ENCODE measurements around the gene PHLDA2.

PHLDA2 gene

DNA sequence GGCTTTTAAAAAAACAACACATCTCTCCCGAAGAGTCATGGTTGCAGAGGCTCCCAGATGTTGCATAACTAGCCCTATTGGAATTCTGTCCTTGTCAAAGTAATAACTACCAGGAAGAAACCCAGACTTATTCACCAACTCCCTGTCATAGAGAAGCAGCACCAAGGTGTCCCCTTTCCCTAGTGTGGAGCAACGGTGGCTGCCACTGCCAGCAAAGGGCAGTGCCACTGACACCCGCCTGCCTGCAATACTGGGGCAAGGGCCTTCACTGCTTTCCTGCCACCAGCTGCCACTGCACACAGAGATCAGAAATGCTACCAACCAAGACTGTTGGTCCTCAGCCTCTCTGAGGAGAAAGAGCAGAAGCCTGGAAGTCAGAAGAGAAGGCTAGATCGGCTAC, 35.6 kb upstream of the PHLDA2 start:
- DNase-seq (ENCODE audit: low read depth) = no peak
- TF ChIP-seq, protein P1, sequence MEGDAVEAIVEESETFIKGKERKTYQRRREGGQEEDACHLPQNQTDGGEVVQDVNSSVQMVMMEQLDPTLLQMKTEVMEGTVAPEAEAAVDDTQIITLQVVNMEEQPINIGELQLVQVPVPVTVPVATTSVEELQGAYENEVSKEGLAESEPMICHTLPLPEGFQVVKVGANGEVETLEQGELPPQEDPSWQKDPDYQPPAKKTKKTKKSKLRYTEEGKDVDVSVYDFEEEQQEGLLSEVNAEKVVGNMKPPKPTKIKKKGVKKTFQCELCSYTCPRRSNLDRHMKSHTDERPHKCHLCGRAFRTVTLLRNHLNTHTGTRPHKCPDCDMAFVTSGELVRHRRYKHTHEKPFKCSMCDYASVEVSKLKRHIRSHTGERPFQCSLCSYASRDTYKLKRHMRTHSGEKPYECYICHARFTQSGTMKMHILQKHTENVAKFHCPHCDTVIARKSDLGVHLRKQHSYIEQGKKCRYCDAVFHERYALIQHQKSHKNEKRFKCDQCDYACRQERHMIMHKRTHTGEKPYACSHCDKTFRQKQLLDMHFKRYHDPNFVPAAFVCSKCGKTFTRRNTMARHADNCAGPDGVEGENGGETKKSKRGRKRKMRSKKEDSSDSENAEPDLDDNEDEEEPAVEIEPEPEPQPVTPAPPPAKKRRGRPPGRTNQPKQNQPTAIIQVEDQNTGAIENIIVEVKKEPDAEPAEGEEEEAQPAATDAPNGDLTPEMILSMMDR (IDR thresholded peaks at IDR 0.05; ENCODE audit: low read length, missing control alignments) = no peak
- no peak overlapping the region for H3K4me3 ChIP-seq (replicated peaks; ENCODE audit: low read depth, low read length)

DNA sequence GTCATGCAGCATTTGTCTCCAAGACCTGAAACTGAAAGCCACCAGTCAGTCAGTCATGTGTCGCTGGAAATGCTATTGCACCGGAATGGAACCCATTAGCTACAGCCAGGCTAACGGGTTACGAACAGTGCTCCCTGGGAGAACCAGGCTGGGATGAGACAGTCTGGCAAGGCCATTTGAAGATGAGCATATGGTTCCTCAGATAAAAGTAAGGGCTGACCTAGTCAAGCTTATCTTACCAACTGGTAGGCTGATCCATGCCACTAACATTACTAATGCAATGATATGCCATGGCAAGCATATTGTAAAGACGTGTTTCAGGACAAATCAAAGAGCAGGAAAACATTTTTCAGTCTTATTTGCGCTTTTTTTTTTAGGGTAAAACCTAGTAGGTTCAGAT, 34.5 kb upstream of the PHLDA2 start:
- TF ChIP-seq, protein P1 (IDR thresholded peaks at IDR 0.05; ENCODE audit: low read length, missing control alignments) = no peak

DNA sequence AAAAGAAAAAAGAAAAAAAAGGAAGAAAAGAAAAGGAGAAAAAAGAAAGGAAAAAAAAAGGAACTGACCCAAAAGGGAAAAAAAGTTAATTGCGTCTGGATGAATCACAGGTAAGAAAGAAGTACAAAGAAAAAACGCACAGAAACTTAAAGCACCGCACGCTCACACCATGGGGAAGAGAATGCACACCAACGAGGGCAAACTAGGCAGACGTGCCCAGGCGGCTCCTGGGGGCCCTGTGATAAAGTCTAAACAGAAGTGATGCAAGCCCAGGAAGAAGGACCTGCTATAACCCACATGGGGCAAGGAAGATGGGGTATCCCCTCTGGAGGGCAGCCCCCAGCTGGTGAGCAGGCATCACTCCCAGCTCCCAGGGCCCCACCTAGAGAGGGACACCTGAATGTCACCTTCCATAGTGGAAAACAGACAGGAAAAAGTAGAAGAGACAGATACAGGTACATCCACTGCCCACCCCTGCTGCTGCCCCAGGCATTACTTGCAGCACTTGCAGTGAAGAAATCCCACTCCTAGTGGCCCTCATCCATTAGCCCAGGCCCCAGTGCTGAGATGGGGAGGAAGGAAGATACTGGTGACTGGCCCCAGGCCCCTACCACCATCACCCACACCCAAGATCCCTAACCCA, 34.0 kb upstream of the PHLDA2 start:
- TF ChIP-seq, protein P1 (IDR thresholded peaks at IDR 0.05; ENCODE audit: low read length, missing control alignments) = no peak
- H3K4me3 ChIP-seq (replicated peaks; ENCODE audit: low read depth, low read length) = no peak overlapping the region
- DNase-seq (ENCODE audit: low read depth) = no peak

More for the DNA sequence above, 34.5 kb upstream of the PHLDA2 start:
- H3K4me3 ChIP-seq (replicated peaks; ENCODE audit: low read depth, low read length) = no peak overlapping the region
- DNase-seq (ENCODE audit: low read depth) = no peak

DNA sequence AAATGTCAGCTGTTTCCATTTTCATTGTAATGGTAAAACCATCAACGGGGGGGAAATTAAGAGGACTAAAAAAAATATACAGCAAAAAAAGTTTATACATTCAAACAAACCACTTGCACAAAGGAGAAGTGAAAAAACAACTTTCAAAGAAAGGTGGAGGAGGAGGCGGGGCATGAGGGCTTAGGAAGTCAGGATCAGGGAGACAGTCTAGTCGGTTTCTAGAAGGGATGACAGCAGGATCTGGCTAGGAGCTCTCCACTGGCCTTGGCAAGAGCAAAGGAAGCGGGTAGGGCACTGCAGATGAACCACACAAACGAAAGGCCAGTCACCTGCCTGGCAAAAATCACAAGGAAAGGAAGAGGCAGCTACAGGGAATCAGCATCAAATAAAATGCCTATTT, 31.9 kb upstream of the PHLDA2 start:
- TF ChIP-seq, protein P1 (IDR thresholded peaks at IDR 0.05; ENCODE audit: low read length, missing control alignments) = no peak
- no peak for DNase-seq (ENCODE audit: low read depth)
- H3K4me3 ChIP-seq (replicated peaks; ENCODE audit: low read depth, low read length) = no peak overlapping the region

DNA sequence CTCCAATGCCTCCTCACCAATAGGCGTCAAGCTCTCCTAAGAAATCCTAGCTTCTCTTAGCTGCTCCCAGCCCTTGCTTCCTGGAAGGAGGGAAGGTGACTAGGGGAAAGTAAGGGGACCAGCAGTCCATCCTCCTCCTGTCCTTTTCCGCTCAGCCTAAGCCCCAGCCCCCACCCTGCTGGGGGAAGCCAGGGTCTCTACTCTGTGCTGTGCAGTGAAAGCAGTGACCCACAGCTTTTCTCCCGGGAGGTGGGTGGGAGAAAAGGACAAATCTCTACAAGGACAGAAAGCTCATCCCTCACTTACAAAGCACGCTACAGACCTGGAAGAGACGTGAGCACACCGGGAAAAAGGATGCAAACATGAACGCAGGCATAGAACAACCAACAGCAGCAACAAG, 30.9 kb upstream of the PHLDA2 start:
- TF ChIP-seq, protein P1 (IDR thresholded peaks at IDR 0.05; ENCODE audit: low read length, missing control alignments) = no peak
- no peak for DNase-seq (ENCODE audit: low read depth)
- H3K4me3 ChIP-seq (replicated peaks; ENCODE audit: low read depth, low read length) = no peak overlapping the region

DNA sequence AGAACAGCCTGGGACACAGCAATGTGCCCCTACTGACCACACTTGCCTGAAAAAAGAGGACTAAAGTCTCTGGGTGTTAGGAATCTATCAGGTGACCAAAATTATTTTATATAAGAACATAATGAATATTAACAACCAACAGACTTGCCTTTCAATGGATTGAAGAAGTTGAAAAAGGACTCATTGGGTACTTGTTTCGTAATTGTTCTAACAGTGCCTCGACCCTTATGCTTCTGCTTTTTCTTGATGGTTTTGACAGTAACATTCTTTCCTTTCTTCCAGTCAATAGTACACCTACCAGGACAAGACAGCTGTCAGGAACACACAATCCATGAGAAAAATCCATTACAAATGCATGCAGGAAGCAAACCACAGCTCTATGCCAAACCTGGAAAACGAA, 29.0 kb upstream of the PHLDA2 start:
- no peak overlapping the region for H3K4me3 ChIP-seq (replicated peaks; ENCODE audit: low read depth, low read length)
- TF ChIP-seq, protein P1 (IDR thresholded peaks at IDR 0.05; ENCODE audit: low read length, missing control alignments) = no peak
- DNase-seq (ENCODE audit: low read depth) = no peak

DNA sequence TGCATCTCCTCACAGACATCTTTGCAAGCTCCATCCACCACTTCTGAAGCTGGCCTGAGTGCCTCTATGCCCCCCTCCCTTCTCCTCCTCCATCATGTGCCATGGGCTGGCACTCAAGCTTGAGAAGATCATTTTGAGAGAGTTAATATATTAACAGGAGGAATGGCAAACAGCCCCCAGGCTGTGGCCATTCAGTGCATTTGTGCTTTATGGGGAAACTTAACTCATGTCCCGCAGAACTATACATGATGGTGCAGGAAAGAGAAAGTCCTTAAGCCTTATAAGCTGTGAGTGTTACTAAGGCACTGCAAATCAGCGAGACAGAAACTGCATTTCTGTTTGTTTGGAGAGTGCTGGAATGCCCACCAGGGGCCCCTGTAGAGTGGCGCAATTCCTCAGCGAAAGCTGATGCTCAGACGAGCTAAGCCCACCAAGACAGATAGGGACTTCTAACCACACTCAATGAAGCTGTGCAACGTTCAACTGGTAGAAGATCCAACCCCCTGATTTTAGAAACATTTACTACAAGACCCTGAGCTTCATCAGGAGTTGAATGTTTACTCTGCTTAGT, 26.8 kb upstream of the PHLDA2 start:
- TF ChIP-seq, protein P1 (IDR thresholded peaks at IDR 0.05; ENCODE audit: low read length, missing control alignments) = no peak
- no peak overlapping the region for H3K4me3 ChIP-seq (replicated peaks; ENCODE audit: low read depth, low read length)
- no peak for DNase-seq (ENCODE audit: low read depth)
